Caco-2 (cell line): ENCODE measurements around the gene HEPH. TPM values are rescaled to one million over a fixed set of nuclear protein-coding genes. Genes with fewer than 3 reads are reported as not detected.

ENCODE experiments used
- BruUV-seq: library from RNA; stranded (reverse); fragments of 400-500 nt; replicated peaks from 2 replicates; lab custom pipeline; 2021; lab: Mats Ljungman, UMichigan
- CTCF ChIA-PET: fragments of 300-600 bp; sonication (Branson Sonifier 250); formaldehyde crosslinking; loops from one replicate; lab custom pipeline; 2022; ENCODE audit warnings: antibody characterized with exemption; lab: Charles Lee
- POLR2A ChIA-PET: fragments of 300-600 bp; sonication (Branson Sonifier 250); formaldehyde crosslinking; loops from one replicate; lab custom pipeline; 2022; ENCODE audit warnings: antibody characterized with exemption; lab: Charles Lee
- DNase-seq, 2 experiments: peaks; one replicate each; pipeline versions ENCODE4 v3.0.0 to v3.0.0-alpha.2; 2020 to 2022
- H3K27me3 ChIP-seq: replicated peaks from 2 replicates; pipeline ENCODE4 v1.6.0; 2011; ENCODE audit warnings: low read length; ENCODE audit not compliant: control insufficient read depth, insufficient read depth
- H3K36me3 ChIP-seq: 2 replicates; pipeline ENCODE4 v1.5.1; 2011; ENCODE audit warnings: low read length; ENCODE audit not compliant: control insufficient read depth, insufficient read depth
- H3K4me1 ChIP-seq: fragments of 250-450 bp; sonication (Bioruptor Pico); 2 replicates; pipeline ENCODE4 v1.5.1; 2020; ENCODE audit warnings: mild to moderate bottlenecking
- H3K4me3 ChIP-seq: 2 replicates; pipeline ENCODE4 v1.5.1; 2011; ENCODE audit warnings: low read depth, mild to moderate bottlenecking, control low read depth, low read length
- H3K9me3 ChIP-seq: fragments of 250-450 bp; sonication (Bioruptor Pico); 2 replicates; pipeline ENCODE4 v1.5.1; 2020; ENCODE audit warnings: mild to moderate bottlenecking, moderate library complexity
- H3K27ac Mint-ChIP-seq: one replicate; pipeline ENCODE4 v1.8.0; 2022; ENCODE audit warnings: mixed read lengths; ENCODE audit not compliant: unreplicated experiment
- H3K27me3 Mint-ChIP-seq: one replicate; pipeline ENCODE4 v1.8.0; 2022; ENCODE audit warnings: mixed read lengths; ENCODE audit not compliant: insufficient read depth, unreplicated experiment
- H3K36me3 Mint-ChIP-seq: one replicate; pipeline ENCODE4 v1.8.0; 2022; ENCODE audit warnings: mild to moderate bottlenecking, mixed read lengths; ENCODE audit not compliant: insufficient read depth, unreplicated experiment
- H3K4me1 Mint-ChIP-seq: one replicate; pipeline ENCODE4 v1.8.0; 2022; ENCODE audit warnings: low read depth, mixed read lengths; ENCODE audit not compliant: unreplicated experiment
- H3K4me3 Mint-ChIP-seq: one replicate; pipeline ENCODE4 v1.8.0; 2022; ENCODE audit warnings: mild to moderate bottlenecking, moderate library complexity, mixed read lengths; ENCODE audit not compliant: unreplicated experiment
- H3K9me3 Mint-ChIP-seq: one replicate; pipeline ENCODE4 v1.8.0; 2022; ENCODE audit warnings: mixed read lengths; ENCODE audit not compliant: unreplicated experiment
- intact Hi-C: fragments of 100-400 bp; cut with micrococcal nuclease; formaldehyde crosslinking; loops from one replicate; pipeline ENCODE4 v1.10.0; 2022; ENCODE audit not compliant: unreplicated experiment
- total RNA-seq: library from RNA; stranded (reverse); gene quantifications from 2 replicates; pipeline ENCODE4 v1.2.3, GENCODE V29; 2022
- TF ChIP-seq, protein P1 (sequence below), 2 experiments: fragments of 200-600 bp in 1 of 2; IDR thresholded peaks; 1 replicate in 1 of 2; 2 replicates in 1 of 2; pipeline versions ENCODE4 v1.5.1 to v1.8.0; 2011 to 2022; ENCODE audit warnings: antibody characterized with exemption in 1 of 2, control low read depth in 1 of 2, inconsistent platforms in 1 of 2, low read depth in 1 of 2, low read length in 1 of 2, mild to moderate bottlenecking in 1 of 2, moderate library complexity in 1 of 2; ENCODE audit not compliant: insufficient read depth in 1 of 2, severe bottlenecking in 1 of 2, unreplicated experiment in 1 of 2

Gene HEPH
- total RNA-seq, 1 experiment from 2014 or later, result 27.9 TPM

DNA sequence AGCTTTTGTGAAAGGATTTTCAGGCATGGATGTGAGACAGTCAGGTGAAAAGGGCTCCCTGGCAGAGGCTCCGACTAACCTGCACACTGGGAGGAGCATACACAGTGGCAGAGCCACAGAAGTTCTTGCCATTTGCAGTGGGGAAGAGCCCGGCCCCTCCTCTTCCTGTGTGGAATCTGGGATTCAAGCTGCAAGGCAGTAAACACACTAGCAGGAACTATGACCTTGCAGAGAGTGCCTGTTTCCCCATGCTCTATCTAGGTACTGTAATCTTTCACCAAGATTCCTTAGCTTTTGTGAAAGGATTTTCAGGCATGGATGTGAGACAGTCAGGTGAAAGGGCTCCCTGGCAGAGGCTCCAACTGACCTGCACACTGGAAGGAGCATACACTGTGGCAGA is 19.8 kb upstream of the HEPH start:
- H3K4me3 Mint-ChIP-seq, result no peak overlapping the region

GRCh38 chrX:66149519-66149918 is 14.5 kb upstream of the HEPH start:
- no TSS peak for BruUV-seq
- H3K36me3 Mint-ChIP-seq, result no peaks in the 10 kb centered on the region

More for the DNA sequence above, 19.8 kb upstream of the HEPH start:
- TF ChIP-seq, protein P1, sequence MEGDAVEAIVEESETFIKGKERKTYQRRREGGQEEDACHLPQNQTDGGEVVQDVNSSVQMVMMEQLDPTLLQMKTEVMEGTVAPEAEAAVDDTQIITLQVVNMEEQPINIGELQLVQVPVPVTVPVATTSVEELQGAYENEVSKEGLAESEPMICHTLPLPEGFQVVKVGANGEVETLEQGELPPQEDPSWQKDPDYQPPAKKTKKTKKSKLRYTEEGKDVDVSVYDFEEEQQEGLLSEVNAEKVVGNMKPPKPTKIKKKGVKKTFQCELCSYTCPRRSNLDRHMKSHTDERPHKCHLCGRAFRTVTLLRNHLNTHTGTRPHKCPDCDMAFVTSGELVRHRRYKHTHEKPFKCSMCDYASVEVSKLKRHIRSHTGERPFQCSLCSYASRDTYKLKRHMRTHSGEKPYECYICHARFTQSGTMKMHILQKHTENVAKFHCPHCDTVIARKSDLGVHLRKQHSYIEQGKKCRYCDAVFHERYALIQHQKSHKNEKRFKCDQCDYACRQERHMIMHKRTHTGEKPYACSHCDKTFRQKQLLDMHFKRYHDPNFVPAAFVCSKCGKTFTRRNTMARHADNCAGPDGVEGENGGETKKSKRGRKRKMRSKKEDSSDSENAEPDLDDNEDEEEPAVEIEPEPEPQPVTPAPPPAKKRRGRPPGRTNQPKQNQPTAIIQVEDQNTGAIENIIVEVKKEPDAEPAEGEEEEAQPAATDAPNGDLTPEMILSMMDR (IDR thresholded peaks at IDR 0.05; ENCODE audit: insufficient read depth in 1 of 2, low read depth in 1 of 2, low read length in 1 of 2, severe bottlenecking in 1 of 2, unreplicated experiment in 1 of 2), result no peak
- ChIA-PET CTCF (no interaction called here), POLR2A (no interaction called here)
- no peak for DNase-seq
- H3K9me3 Mint-ChIP-seq, result no peaks in the 10 kb centered on the region
- no peaks in the 10 kb centered on the region for H3K4me1 Mint-ChIP-seq
- no peaks in the 10 kb centered on the region for H3K27me3 Mint-ChIP-seq
- Histone ChIP-seq H3K9me3 (no peaks in the 10 kb centered on the region), H3K4me3 (no peak overlapping the region), H3K4me1 (no peaks in the 10 kb centered on the region), H3K36me3 (no peaks in the 10 kb centered on the region), H3K27me3 (no peaks in the 10 kb centered on the region)
- intact Hi-C loops, result no loop called here
- no TSS peak for BruUV-seq
- no peaks in the 10 kb centered on the region for H3K36me3 Mint-ChIP-seq
- H3K27ac Mint-ChIP-seq, result no peak overlapping the region

DNA sequence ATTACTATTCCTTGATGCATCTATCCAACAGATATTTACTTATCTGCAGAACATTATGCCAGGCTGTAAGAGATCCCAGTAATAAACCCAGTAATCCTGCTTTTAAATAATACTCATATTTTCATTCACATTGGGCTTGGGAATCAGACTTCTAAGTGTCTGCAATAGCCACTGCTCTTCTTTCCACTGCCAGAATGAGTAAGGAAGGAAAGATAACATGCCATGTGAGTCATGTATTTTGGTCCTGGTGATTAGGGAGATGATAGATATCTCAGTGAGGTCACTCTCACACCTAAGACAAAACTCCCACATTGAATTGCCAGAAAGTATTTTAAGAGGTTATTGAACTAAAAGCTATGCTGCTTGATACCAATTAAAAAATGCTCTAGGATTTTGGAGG is 13.9 kb upstream of the HEPH start:
- Mint-ChIP-seq H3K36me3 (no peaks in the 10 kb centered on the region), H3K27me3 (no peaks in the 10 kb centered on the region), H3K9me3 (no peaks in the 10 kb centered on the region), H3K4me1 (no peaks in the 10 kb centered on the region), H3K27ac (no peak overlapping the region), H3K4me3 (no peak overlapping the region)
- intact Hi-C loops, result no loop called here
- Histone ChIP-seq H3K27me3 (no peaks in the 10 kb centered on the region), H3K4me1 (no peaks in the 10 kb centered on the region), H3K9me3 (no peaks in the 10 kb centered on the region), H3K4me3 (no peak overlapping the region), H3K36me3 (no peaks in the 10 kb centered on the region)
- TF ChIP-seq, protein P1 (IDR thresholded peaks at IDR 0.05; ENCODE audit: insufficient read depth in 1 of 2, low read depth in 1 of 2, low read length in 1 of 2, severe bottlenecking in 1 of 2, unreplicated experiment in 1 of 2), result no peak
- BruUV-seq, result no TSS peak
- ChIA-PET CTCF (no interaction called here), POLR2A (no interaction called here)
- DNase-seq, result no peak

More at GRCh38 chrX:66149519-66149918, 14.5 kb upstream of the HEPH start:
- DNase-seq, result no peak
- ChIA-PET CTCF (no interaction called here), POLR2A (no interaction called here)
- TF ChIP-seq, protein P1 (IDR thresholded peaks at IDR 0.05; ENCODE audit: insufficient read depth in 1 of 2, low read depth in 1 of 2, low read length in 1 of 2, severe bottlenecking in 1 of 2, unreplicated experiment in 1 of 2), result no peak
- H3K27me3 ChIP-seq, result no peaks in the 10 kb centered on the region
- no peaks in the 10 kb centered on the region for H3K9me3 Mint-ChIP-seq
- no peak overlapping the region for H3K4me3 ChIP-seq
- H3K27me3 Mint-ChIP-seq, result no peaks in the 10 kb centered on the region
- intact Hi-C loops, result loop anchor here (2.0 kb wide), 1 partner anchor 13 kb away; no protein-coding TSS in a partner anchor
- no peak overlapping the region for H3K27ac Mint-ChIP-seq
- H3K4me3 Mint-ChIP-seq, result no peak overlapping the region
- H3K9me3 ChIP-seq, result no peaks in the 10 kb centered on the region
- H3K4me1 ChIP-seq, result no peaks in the 10 kb centered on the region
- no peaks in the 10 kb centered on the region for H3K4me1 Mint-ChIP-seq
- no peaks in the 10 kb centered on the region for H3K36me3 ChIP-seq
